NK-92 (cell line): ENCODE data around the gene FOXA1.

Experiments used
- DNase-seq: peaks from one replicate; lab custom pipeline; 2025; ENCODE audit not compliant: unreplicated experiment; lab: John Stamatoyannopoulos, UW

FOXA1 gene

DNA sequence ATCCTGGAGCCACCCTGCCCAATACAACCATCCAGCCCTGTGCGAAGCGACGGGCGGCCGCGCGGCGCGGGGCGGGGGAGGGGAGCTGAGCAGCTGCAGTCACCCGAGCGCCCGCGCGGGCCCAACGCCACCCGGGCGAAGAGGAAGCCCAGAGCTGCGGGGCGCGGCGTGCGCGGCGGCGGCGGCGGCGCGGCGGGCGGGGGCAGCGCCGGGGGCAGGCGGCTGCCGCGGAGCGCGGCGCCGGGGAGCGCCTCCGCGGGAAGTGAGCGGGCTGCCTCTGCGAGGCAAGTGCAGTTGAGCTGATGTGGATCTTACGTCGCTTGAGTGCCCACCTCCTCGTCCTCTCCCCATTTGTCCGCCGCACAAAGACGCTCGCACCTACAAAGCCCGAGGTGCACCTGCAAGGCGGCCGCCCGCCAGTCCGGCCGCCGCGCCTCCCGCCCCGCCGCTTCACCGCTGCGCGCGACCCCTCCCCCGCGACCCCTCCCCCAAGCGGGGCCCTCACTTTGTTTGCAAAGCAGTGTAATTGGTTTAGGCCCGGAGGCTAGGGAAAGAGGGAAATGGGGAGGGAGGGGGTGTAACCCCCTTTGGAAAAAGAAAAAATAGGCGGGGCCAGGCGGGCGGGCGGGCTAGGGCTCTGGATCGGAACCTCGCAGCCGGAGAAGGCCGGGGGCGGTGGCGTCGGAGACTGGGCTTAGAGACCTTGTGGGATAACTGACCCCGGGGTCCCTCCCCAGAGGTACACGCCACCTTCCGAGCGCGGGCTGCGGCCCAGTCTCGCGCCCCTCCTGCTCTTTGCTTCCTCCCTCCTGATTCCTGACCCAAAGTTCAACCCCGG is at the start of gene FOXA1, which contains the start of gene TTC6:
Gene FOXA1, minus strand, starts transcription at position 279 of the 838 bp plus-strand sequence. Its CDS starts 277 bp downstream, at position 2.
Gene TTC6, plus strand, starts transcription at position 659 of the 838 bp plus-strand sequence. CDS start 26,436 bp downstream, outside the sequence.
- DNase-seq, result no peak

GRCh38 chr14:37643701-37644100 is 48.7 kb upstream of the FOXA1 start:
- no peak for DNase-seq

DNA sequence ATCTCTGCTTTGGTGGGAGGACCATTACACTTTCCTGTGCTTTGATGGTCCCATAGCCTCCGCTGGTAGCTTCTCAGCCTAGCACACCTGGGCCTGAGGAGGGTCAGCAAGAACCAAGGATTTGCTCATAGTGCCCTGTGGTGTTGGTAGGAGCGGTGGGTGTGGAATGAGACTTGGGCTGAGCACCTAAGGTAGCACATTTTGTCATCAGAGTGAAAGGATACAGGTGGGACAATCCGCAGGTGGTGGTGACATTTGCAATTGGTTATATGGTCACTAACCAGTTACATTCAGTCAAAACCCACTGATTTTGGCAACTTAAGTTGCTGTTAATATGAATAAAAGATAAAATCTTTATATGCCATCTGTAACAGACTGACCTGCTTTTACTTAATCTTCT is 47.1 kb upstream of the FOXA1 start:
- DNase-seq, result no peak

- DNase-seq, result no peak
These were observed 46.1 kb upstream of the FOXA1 start for GRCh38 chr14:37641117-37641516.

DNA sequence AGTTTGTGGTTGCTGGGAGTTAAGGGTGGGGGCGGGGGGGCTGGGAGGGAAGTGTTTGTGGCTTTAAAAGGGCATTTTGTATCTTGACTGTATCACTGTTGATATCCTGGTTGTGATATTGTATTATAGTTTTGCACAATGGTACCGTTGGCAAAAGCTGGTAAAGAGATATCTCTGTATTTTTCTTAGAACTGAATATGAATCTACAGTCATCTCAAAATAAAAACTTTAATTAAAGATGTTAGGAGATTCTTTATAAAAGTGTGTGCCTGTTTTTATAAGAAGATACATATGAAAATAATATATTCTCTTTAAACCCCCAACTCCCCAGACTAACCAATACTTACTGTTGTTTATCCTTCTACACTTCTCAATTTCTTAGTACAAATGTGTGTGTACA is 43.5 kb upstream of the FOXA1 start:
- DNase-seq, result no peak

DNA sequence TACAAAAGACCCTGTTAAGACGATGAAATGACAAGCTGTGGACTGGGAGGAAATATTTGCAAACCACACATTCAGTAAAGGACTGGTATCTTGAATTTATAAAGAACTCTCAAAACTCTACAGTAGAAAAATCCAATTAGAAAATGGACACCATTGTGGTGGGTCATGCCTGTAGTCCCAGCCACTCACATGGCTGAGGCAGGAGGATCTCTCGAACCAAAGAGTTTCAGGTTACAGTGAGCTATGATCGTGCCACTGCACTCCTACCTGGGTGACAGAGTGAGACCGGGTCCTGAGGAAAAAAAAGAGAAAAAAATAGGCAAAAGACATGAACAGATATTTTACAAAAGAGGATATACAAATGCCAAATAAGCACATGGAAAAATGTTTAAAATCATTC is 42.3 kb upstream of the FOXA1 start:
- no peak for DNase-seq

- no peak for DNase-seq
These were observed 30.8 kb upstream of the FOXA1 start for GRCh38 chr14:37625597-37626595.

- DNase-seq, result no peak
These were observed 28.9 kb upstream of the FOXA1 start for GRCh38 chr14:37623971-37624370.

DNA sequence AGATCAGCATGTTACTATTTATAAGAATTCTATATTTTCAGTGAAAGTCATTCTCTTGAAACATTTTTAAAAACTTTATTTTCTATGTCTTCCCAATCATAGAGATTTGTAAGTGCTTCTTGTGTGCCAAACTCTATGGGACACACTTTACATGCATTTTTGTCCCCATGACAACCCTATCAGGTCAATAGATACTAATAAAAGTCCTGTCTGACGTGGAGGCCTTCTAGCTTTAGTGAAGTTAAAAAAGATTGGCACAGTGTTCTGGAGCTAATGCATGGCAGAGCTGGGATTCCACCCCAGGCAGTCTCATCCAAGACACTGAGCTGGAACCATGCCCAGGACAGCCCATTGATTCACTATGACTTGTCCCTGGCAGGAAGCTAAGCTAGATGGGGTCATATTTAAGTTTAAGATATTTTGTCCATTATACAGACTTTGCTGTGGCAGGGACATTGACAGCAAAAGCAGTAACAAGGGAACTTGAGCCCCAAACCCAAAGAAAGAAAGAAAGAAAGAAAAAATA is 28.4 kb upstream of the FOXA1 start:
- DNase-seq, result no peak

- no peak for DNase-seq
These were observed 27.3 kb upstream of the FOXA1 start for GRCh38 chr14:37622231-37622923.

GRCh38 chr14:37620856-37621255 is 25.8 kb upstream of the FOXA1 start:
- no peak for DNase-seq

DNA sequence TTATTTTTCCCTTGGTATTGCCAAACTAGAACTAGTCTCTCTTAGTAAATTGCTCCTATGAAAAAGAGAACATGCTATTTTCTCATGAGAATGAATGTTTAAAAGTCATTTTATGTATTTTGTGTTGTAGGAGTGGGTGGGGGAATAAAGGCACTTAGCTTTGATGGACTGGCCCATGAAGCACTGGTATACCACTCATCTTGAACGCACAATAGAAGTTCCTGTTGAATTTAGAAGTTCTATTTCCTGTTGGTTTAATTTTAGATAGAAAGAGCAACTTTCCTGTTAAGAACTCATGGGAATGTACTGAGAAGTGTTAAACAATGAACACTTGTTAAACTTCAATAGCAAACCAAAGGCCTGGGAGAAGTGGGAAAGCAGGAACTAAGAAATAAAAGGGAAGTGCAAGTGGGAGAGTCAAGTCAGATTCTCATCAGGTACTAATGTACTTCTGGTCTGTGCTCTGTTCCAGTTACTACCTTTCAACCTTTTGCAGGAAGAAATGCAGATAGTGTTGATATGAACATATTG is 23.5 kb upstream of the FOXA1 start:
- no peak for DNase-seq

GRCh38 chr14:37617864-37618365 is 22.9 kb upstream of the FOXA1 start:
- no peak for DNase-seq

- no peak for DNase-seq
These were observed 21.8 kb upstream of the FOXA1 start for GRCh38 chr14:37616853-37617252.

- no peak for DNase-seq
These were observed 20.7 kb upstream of the FOXA1 start for GRCh38 chr14:37615582-37616289.

- no peak for DNase-seq
These were observed 16.0 kb upstream of the FOXA1 start for GRCh38 chr14:37610945-37611523.

- no peak for DNase-seq
These were observed 13.6 kb upstream of the FOXA1 start for GRCh38 chr14:37608649-37609048.

DNA sequence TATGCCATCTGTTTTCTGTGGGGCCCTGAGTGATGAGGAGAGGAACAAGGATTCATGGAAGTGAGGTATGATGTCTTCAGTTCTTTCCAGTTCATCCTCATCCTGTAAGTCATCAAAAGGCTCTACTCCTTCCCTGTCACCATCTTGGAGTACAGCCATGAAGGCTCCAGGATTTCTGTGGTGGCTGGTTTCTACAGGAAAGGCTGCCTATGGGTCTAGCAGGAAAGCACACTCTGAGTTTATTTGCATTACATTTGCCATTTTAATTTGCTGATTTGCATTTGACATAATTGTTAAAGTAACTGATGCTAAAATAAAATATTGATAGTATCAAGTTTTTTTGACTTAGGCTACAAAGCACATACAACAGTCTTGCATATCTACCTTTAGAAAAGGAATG is 11.6 kb upstream of the FOXA1 start:
- DNase-seq, result no peak

GRCh38 chr14:37603688-37604251 is 8.7 kb upstream of the FOXA1 start:
- no peak for DNase-seq
